NCI-H446 treated with DMSO at 0.1 percent for 48 hours (cell line): ENCODE results near the gene TRIP12.
"Not testable (repeated sequence)": the region's sequence is repeated elsewhere in the genome, so short reads cannot be mapped to it uniquely, and the experiment has no call there.

Experiments used
- DNase-seq: peaks from one replicate; lab custom pipeline; 2025; lab: John Stamatoyannopoulos, UW

Gene TRIP12

GRCh38 chr2:229831805-229832509 is 89.9 kb downstream of the TRIP12 start:
- DNase-seq = no peak

- no peak for DNase-seq
Measured at GRCh38 chr2:229825476-229825875, 96.3 kb downstream of the TRIP12 start.

GRCh38 chr2:229821316-229821715 is 100.5 kb downstream of the TRIP12 start:
- DNase-seq = no peak

- no peak for DNase-seq
Measured at GRCh38 chr2:229818230-229818629, 103.6 kb downstream of the TRIP12 start.

GRCh38 chr2:229815858-229816257 is 106.0 kb downstream of the TRIP12 start:
- DNase-seq = no peak

- DNase-seq = no peak
Measured at GRCh38 chr2:229815342-229815741, 106.5 kb downstream of the TRIP12 start.

- no peak for DNase-seq
Measured at GRCh38 chr2:229810786-229811185, 111.0 kb downstream of the TRIP12 start.

GRCh38 chr2:229805559-229805958 is 116.2 kb downstream of the TRIP12 start:
- DNase-seq = no peak

GRCh38 chr2:229802785-229803184 is 119.0 kb downstream of the TRIP12 start:
- DNase-seq = no peak

- DNase-seq = peak; percentile 51
Measured at GRCh38 chr2:229800997-229801754, 120.6 kb downstream of the TRIP12 start.

GRCh38 chr2:229798446-229799155 is 123.2 kb downstream of the TRIP12 start:
- DNase-seq = no peak

GRCh38 chr2:229795058-229795457 is 126.8 kb downstream of the TRIP12 start:
- DNase-seq = no peak

GRCh38 chr2:229794636-229795035 is 127.2 kb downstream of the TRIP12 start:
- no peak for DNase-seq

GRCh38 chr2:229786289-229786688 is 135.5 kb downstream of the TRIP12 start:
- DNase-seq = not testable (repeated sequence)

GRCh38 chr2:229784791-229785190 is 137.0 kb downstream of the TRIP12 start:
- DNase-seq = no peak

GRCh38 chr2:229783108-229783721 is 138.6 kb downstream of the TRIP12 start:
- DNase-seq = no peak

GRCh38 chr2:229780856-229781773 is 140.7 kb downstream of the TRIP12 start:
- DNase-seq = peak; percentile 4

GRCh38 chr2:229779650-229780049 is 142.2 kb downstream of the TRIP12 start:
- no peak for DNase-seq

GRCh38 chr2:229777716-229778115 is 144.1 kb downstream of the TRIP12 start:
- no peak for DNase-seq

GRCh38 chr2:229775614-229776313 is 146.0 kb downstream of the TRIP12 start:
- no peak for DNase-seq

- no peak for DNase-seq
Measured at GRCh38 chr2:229774237-229774636, 147.6 kb downstream of the TRIP12 start.
